LNCaP clone FGC (cell line): ENCODE results near the gene ZIC2.

Experiments used
- DNase-seq: peaks from one replicate; pipeline ENCODE4 v3.0.0-alpha.2; 2011; ENCODE audit warnings: low read depth
- H3K4me3 ChIP-seq: 2 replicates; pipeline ENCODE4 v1.5.1; 2011; ENCODE audit warnings: mild to moderate bottlenecking, low read depth, low read length, control low read depth
- CTCF ChIP-seq: IDR thresholded peaks from 2 replicates; pipeline ENCODE4 v1.5.1; 2012; ENCODE audit warnings: mild to moderate bottlenecking; ENCODE audit not compliant: control insufficient read depth, insufficient read depth; ENCODE audit errors: extremely low read depth

Gene ZIC2

GRCh38 chr13:99966064-99966805 lies 15.3 kb upstream of the ZIC2 start:
- no peak for DNase-seq
- no peak overlapping the region for H3K4me3 ChIP-seq
- no peak for TF ChIP-seq CTCF

GRCh38 chr13:99967498-99967868 lies 14.1 kb upstream of the ZIC2 start:
- no peak overlapping the region for H3K4me3 ChIP-seq
- TF ChIP-seq CTCF, result no peak
- no peak for DNase-seq

GRCh38 chr13:99967869-99968520 lies 13.6 kb upstream of the ZIC2 start:
- DNase-seq, result no peak
- H3K4me3 ChIP-seq, result no peak overlapping the region

GRCh38 chr13:99968521-99969452 lies 12.8 kb upstream of the ZIC2 start:
- H3K4me3 ChIP-seq, result no peak overlapping the region
- no peak for TF ChIP-seq CTCF
- DNase-seq, result no peak

More at GRCh38 chr13:99967869-99968520, 13.6 kb upstream of the ZIC2 start:
- no peak for TF ChIP-seq CTCF

GRCh38 chr13:99969453-99969918 lies 12.1 kb upstream of the ZIC2 start:
- no peak for DNase-seq
- no peak overlapping the region; the same call in 1 of the 2 replicates for H3K4me3 ChIP-seq
- TF ChIP-seq CTCF, result no peak

GRCh38 chr13:99969919-99970650 lies 11.5 kb upstream of the ZIC2 start:
- DNase-seq, result no peak
- H3K4me3 ChIP-seq, result peak overlapping the region; percentile 41
- no peak for TF ChIP-seq CTCF
